ENCODE measurements around the gene ORAI2. TPM values are rescaled to one million over a fixed set of nuclear protein-coding genes. Genes with fewer than 3 reads are reported as not detected.

ORAI2 gene
- total and polyA plus RNA-seq, 3 experiments from 2014 or later, result 47.7 to 68.9 (median 66.9) TPM

- peaks cover 13% of the 10 kb centered on the region for H3K36me3 ChIP-seq (ENCODE audit: insufficient read depth, low read length)
- Mint-ChIP-seq H3K36me3 (peaks cover 0 to 40% (median 4%) of the 10 kb centered on the region in 3 donors), H3K27ac (no peak overlapping the region), H3K9me3 (no peaks in the 10 kb centered on the region), H3K4me3 (no peak overlapping the region), H3K4me1 (peaks cover 0 to 5% (median 4%) of the 10 kb centered on the region in 3 donors), H3K27me3 (no peaks in the 10 kb centered on the region)
- ChIA-PET CTCF (interaction anchor here (0.8 to 2.5 kb wide), 3 partner anchors 8 to 51 kb away, joined by 3 to 7 read pairs (median 3); partner anchors contain the start of gene ALKBH4), POLR2A (no interaction called here)
- no peak overlapping the region for H3K4me3 ChIP-seq (ENCODE audit: low read length)
- no peaks in the 10 kb centered on the region for H3K9me3 ChIP-seq (ENCODE audit: low read length)
- no peaks in the 10 kb centered on the region for H3K4me1 ChIP-seq (ENCODE audit: insufficient read depth, low read length)
- no peak for DNase-seq
- no peaks in the 10 kb centered on the region for H3K27me3 ChIP-seq (ENCODE audit: insufficient read depth, low read length, poor library complexity, severe bottlenecking)
- H3K27ac ChIP-seq (ENCODE audit: low read depth, low read length), result no peak overlapping the region
Observed at GRCh38 chr7:102456327-102456726, 23.0 kb downstream of the ORAI2 start.

- no peak overlapping the region for H3K27ac ChIP-seq (ENCODE audit: low read depth, low read length)
- no peaks in the 10 kb centered on the region for H3K4me1 ChIP-seq (ENCODE audit: insufficient read depth, low read length)
- Mint-ChIP-seq H3K9me3 (no peaks in the 10 kb centered on the region), H3K27me3 (no peaks in the 10 kb centered on the region), H3K4me1 (peaks cover 3 to 9% (median 6%) of the 10 kb centered on the region in 3 donors), H3K36me3 (peaks cover 0 to 42% (median 4%) of the 10 kb centered on the region in 3 donors), H3K4me3 (peak overlapping the region in 1 of 7 donors; percentile 67), H3K27ac (no peak overlapping the region)
- H3K9me3 ChIP-seq (ENCODE audit: low read length), result no peaks in the 10 kb centered on the region
- ChIA-PET CTCF (no interaction called here), POLR2A (no interaction called here)
- peaks cover 13% of the 10 kb centered on the region for H3K36me3 ChIP-seq (ENCODE audit: insufficient read depth, low read length)
- no peak overlapping the region for H3K4me3 ChIP-seq (ENCODE audit: low read length)
- no peak for DNase-seq
- no peaks in the 10 kb centered on the region for H3K27me3 ChIP-seq (ENCODE audit: insufficient read depth, low read length, poor library complexity, severe bottlenecking)
Observed at GRCh38 chr7:102457352-102457924, 24.1 kb downstream of the ORAI2 start.

GRCh38 chr7:102459221-102459844 is 26.0 kb downstream of the ORAI2 start:
- Mint-ChIP-seq H3K27ac (no peak overlapping the region), H3K27me3 (no peaks in the 10 kb centered on the region), H3K36me3 (peaks cover 0 to 44% (median 4%) of the 10 kb centered on the region in 3 donors), H3K4me3 (no peak overlapping the region), H3K9me3 (no peaks in the 10 kb centered on the region), H3K4me1 (peaks cover 14 to 23% (median 20%) of the 10 kb centered on the region in 3 donors)
- Histone ChIP-seq H3K27me3 (ENCODE audit: insufficient read depth, low read length, poor library complexity, severe bottlenecking) (no peaks in the 10 kb centered on the region), H3K27ac (ENCODE audit: low read depth, low read length) (no peak overlapping the region), H3K4me1 (ENCODE audit: insufficient read depth, low read length) (peaks cover 11% of the 10 kb centered on the region), H3K9me3 (ENCODE audit: low read length) (no peaks in the 10 kb centered on the region), H3K4me3 (ENCODE audit: low read length) (no peak overlapping the region), H3K36me3 (ENCODE audit: insufficient read depth, low read length) (peaks cover 13% of the 10 kb centered on the region)
- no peak for DNase-seq
- POLR2A ChIA-PET, result no interaction called here
- CTCF ChIA-PET, result interaction anchor here (2.2 kb wide), 1 partner anchor 47 kb away, joined by 6 read pairs; no protein-coding TSS in a partner anchor

- Histone ChIP-seq H3K4me1 (ENCODE audit: insufficient read depth, low read length) (peaks cover 12% of the 10 kb centered on the region), H3K27ac (ENCODE audit: low read depth, low read length) (no peak overlapping the region), H3K27me3 (ENCODE audit: insufficient read depth, low read length, poor library complexity, severe bottlenecking) (no peaks in the 10 kb centered on the region), H3K9me3 (ENCODE audit: low read length) (no peaks in the 10 kb centered on the region), H3K4me3 (ENCODE audit: low read length) (no peak overlapping the region), H3K36me3 (ENCODE audit: insufficient read depth, low read length) (peaks cover 13% of the 10 kb centered on the region)
- POLR2A ChIA-PET, result no interaction called here
- Mint-ChIP-seq H3K4me1 (peaks cover 16 to 30% (median 25%) of the 10 kb centered on the region in 3 donors), H3K36me3 (peaks cover 0 to 42% (median 4%) of the 10 kb centered on the region in 3 donors), H3K27me3 (no peaks in the 10 kb centered on the region), H3K4me3 (peak overlapping the region in 1 of 7 donors; percentile 40), H3K27ac (peak overlapping the region in 1 of 8 donors; percentile 17), H3K9me3 (no peaks in the 10 kb centered on the region)
- no peak for DNase-seq
- CTCF ChIA-PET, result interaction anchor here (0.9 to 2.2 kb wide), 2 partner anchors 48 to 53 kb away, joined by 3 to 6 read pairs; no protein-coding TSS in a partner anchor
Observed at GRCh38 chr7:102460467-102460866, 27.1 kb downstream of the ORAI2 start.

- ChIA-PET CTCF (interaction anchor here (0.6 to 1.3 kb wide), 5 partner anchors 8 to 53 kb away, joined by 3 to 4 read pairs (median 3); no protein-coding TSS in a partner anchor), POLR2A (interaction anchor here (0.5 to 1.0 kb wide), 5 partner anchors 29 to 1156 kb away, joined by 3 to 5 read pairs (median 3); no protein-coding TSS in a partner anchor)
- H3K4me1 ChIP-seq (ENCODE audit: insufficient read depth, low read length), result peaks cover 21% of the 10 kb centered on the region
- no peaks in the 10 kb centered on the region for H3K36me3 ChIP-seq (ENCODE audit: insufficient read depth, low read length)
- Mint-ChIP-seq H3K27ac (peak overlapping the region; percentile 79 to 92 (median 88)), H3K4me3 (peak overlapping the region; percentile 88 to 96 (median 93)), H3K27me3 (no peaks in the 10 kb centered on the region), H3K4me1 (peaks cover 29 to 45% (median 41%) of the 10 kb centered on the region in 3 donors), H3K9me3 (no peaks in the 10 kb centered on the region), H3K36me3 (peaks cover 0 to 20% (median 4%) of the 10 kb centered on the region in 3 donors)
- no peak for DNase-seq
- peak overlapping the region; percentile 77 for H3K27ac ChIP-seq (ENCODE audit: low read depth, low read length)
- H3K27me3 ChIP-seq (ENCODE audit: insufficient read depth, low read length, poor library complexity, severe bottlenecking), result no peaks in the 10 kb centered on the region
- no peaks in the 10 kb centered on the region for H3K9me3 ChIP-seq (ENCODE audit: low read length)
- H3K4me3 ChIP-seq (ENCODE audit: low read length), result peak overlapping the region; percentile 94
Observed at GRCh38 chr7:102463841-102464576, 30.6 kb downstream of the ORAI2 start.

GRCh38 chr7:102464577-102465280 is 31.4 kb downstream of the ORAI2 start, which contains the start of the genes ALKBH4 and LRWD1:
TSS of gene ALKBH4 (minus strand) at chr7:102464863. CDS start at chr7:102464836, 27 bp downstream.
TSS of gene LRWD1 (plus strand) at chr7:102464984. CDS start at chr7:102465081, 97 bp downstream.
- Histone ChIP-seq H3K27me3 (ENCODE audit: insufficient read depth, low read length, poor library complexity, severe bottlenecking) (no peaks in the 10 kb centered on the region), H3K36me3 (ENCODE audit: insufficient read depth, low read length) (no peaks in the 10 kb centered on the region), H3K4me3 (ENCODE audit: low read length) (peak within 1 kb of the TSS; percentile 94), H3K4me1 (ENCODE audit: insufficient read depth, low read length) (peaks cover 21% of the 10 kb centered on the region), H3K27ac (ENCODE audit: low read depth, low read length) (peak within 1 kb of the TSS; percentile 77), H3K9me3 (ENCODE audit: low read length) (no peaks in the 10 kb centered on the region)
- peaks cover 29 to 45% (median 41%) of the 10 kb centered on the region in 3 donors for H3K4me1 Mint-ChIP-seq
- CTCF ChIA-PET, result interaction anchor here (0.6 to 1.3 kb wide), 5 partner anchors 9 to 54 kb away, joined by 3 to 4 read pairs (median 3); no protein-coding TSS in a partner anchor
- no peaks in the 10 kb centered on the region for H3K9me3 Mint-ChIP-seq
- H3K36me3 Mint-ChIP-seq, result peaks cover 0 to 14% (median 4%) of the 10 kb centered on the region in 3 donors
- DNase-seq, result peak; percentile 90 to 95 (median 93)
- POLR2A ChIA-PET, result interaction anchor here (0.6 to 1.0 kb wide), 4 partner anchors 30 to 1143 kb away, joined by 3 read pairs; no protein-coding TSS in a partner anchor
- peak within 1 kb of the TSS; percentile 79 to 95 (median 88) for H3K27ac Mint-ChIP-seq
- peak within 1 kb of the TSS; percentile 88 to 96 (median 93) for H3K4me3 Mint-ChIP-seq
- no peaks in the 10 kb centered on the region for H3K27me3 Mint-ChIP-seq

- peaks cover 0 to 18% (median 0%) of the 10 kb centered on the region in 3 donors for H3K36me3 Mint-ChIP-seq
- no peaks in the 10 kb centered on the region for H3K9me3 ChIP-seq (ENCODE audit: low read length)
- peak overlapping the region in 3 of 8 donors; percentile 23 to 70 (median 47) for H3K27ac Mint-ChIP-seq
- no peaks in the 10 kb centered on the region for H3K36me3 ChIP-seq (ENCODE audit: insufficient read depth, low read length)
- H3K4me3 ChIP-seq (ENCODE audit: low read length), result peak overlapping the region; percentile 94
- POLR2A ChIA-PET, result interaction anchor here (1.2 to 1.3 kb wide), 2 partner anchors 40 to 50 kb away, joined by 3 to 4 read pairs; no protein-coding TSS in a partner anchor
- no peaks in the 10 kb centered on the region for H3K9me3 Mint-ChIP-seq
- CTCF ChIA-PET, result interaction anchor here (1.3 to 3.6 kb wide), 4 partner anchors 27 to 61 kb away, joined by 3 to 19 read pairs (median 6); no protein-coding TSS in a partner anchor
- no peaks in the 10 kb centered on the region for H3K27me3 ChIP-seq (ENCODE audit: insufficient read depth, low read length, poor library complexity, severe bottlenecking)
- no peaks in the 10 kb centered on the region for H3K27me3 Mint-ChIP-seq
- H3K4me1 ChIP-seq (ENCODE audit: insufficient read depth, low read length), result peaks cover 21% of the 10 kb centered on the region
- no peak overlapping the region for H3K27ac ChIP-seq (ENCODE audit: low read depth, low read length)
- DNase-seq, result peak in 1 of 5 donors; percentile 18
- peak overlapping the region; percentile 83 to 96 (median 92) for H3K4me3 Mint-ChIP-seq
- peaks cover 29 to 41% (median 37%) of the 10 kb centered on the region in 3 donors for H3K4me1 Mint-ChIP-seq
Observed at GRCh38 chr7:102466097-102466496, 32.7 kb downstream of the ORAI2 start.

Data from CD8-positive, alpha-beta memory T cell (primary cell).